GM18520 (cell line): Measurements from ENCODE around the gene ANKMY1.
"Not testable (repeated sequence)": the region's sequence is repeated elsewhere in the genome, so short reads cannot be mapped to it uniquely, and the experiment has no call there.

Experiments
- ATAC-seq: cut with Tn5 transposase; IDR thresholded peaks from one replicate; pipeline ENCODE4 v1.9.1; 2021; ENCODE audit not compliant: unreplicated experiment

The ANKMY1 gene

DNA sequence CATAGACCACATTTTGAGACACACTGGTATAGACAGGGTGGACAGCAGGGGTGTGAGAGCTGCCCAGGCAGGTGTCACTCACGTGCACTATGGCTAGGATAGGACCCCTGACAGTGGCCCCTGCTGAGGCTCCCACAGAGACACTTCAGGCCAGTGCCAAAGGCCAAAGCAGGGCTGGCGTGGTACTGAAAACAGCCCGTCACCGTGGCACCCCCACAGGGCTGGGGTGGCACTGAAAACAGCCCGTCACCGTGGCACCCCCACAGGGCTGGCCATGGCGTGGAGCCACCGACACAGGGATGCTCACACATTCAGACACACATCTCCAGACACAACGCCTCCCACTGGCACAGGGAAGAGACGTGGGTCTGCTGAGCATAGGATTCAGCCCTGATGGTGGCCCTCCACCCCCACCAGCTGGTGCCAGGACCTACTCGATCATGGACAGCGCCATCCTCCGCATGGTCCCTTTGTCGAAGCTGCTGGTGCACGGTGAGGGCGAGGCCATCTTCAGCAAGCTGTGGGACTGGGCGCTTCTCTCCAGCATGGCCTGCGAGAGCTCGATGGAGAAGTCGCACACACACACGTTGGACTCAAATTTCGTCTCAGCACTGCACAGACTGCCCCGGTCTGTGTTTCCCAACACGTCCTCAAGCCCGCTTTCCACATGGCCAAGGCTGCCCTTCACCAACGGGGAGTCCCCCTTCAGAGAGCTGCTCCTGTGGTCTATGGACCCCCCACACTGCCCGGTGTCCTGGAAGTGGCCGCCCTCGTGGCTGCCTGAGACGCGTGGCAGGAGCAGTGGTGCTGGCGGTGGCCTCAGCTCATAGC, 34.1 kb downstream of the ANKMY1 start:
- no peak for ATAC-seq

DNA sequence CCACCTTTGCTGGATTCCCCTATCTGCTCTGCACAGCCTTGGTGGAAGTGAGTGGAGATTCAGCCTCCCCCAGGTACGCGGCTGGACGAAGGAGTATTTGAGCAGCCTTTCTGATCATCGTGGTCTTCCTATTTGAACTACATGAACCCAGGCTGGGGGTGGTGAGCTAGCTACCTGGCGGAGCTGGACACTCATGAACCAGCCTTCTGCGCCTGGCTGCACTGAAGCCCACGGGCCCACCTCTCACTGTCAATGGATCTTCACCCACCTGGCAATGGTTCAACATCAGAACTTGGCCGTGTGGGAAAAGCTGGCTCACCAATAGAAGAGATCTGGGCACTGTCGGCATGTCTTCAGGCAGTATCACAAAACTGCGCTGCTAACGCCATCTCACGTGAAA, 35.4 kb downstream of the ANKMY1 start:
- no peak for ATAC-seq

DNA sequence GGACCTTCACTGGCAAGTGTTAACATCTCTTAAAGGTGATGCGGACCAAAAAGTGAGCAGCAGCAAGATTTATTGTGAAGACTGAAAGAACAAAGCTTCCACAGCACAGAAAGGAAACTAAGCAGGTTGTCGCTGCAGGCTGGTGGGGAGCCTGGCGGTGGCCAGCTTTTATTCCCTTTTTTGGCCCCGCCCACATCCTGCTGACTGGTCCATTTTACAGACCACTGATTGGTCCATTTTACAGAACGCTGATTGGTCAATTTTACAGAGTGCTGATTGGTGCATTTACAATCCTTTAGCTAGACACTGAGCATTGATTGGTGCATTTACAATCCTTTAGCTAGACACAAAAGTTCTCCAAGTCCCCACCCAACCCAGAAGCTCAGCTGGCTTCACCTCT, 35.9 kb downstream of the ANKMY1 start:
- ATAC-seq = not testable (repeated sequence)

DNA sequence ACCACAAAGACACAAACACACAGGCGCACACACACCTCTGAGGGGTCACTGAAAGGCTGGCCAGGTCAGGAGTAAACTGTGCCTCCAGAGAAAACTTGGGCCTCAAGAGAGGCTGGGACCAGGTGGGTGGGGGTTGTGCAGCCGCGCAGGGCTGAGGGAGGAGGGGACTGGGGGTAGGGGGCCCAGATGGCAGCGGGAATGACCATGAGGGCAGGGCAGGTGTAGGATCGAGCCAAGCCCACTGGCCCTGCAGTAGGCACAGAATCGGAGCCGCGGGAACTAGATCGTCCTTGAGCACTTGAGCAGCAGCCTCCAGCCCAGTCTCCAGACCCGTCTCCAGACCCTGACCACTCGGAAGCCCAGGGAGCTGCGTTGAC, 36.8 kb downstream of the ANKMY1 start:
- ATAC-seq = no peak

DNA sequence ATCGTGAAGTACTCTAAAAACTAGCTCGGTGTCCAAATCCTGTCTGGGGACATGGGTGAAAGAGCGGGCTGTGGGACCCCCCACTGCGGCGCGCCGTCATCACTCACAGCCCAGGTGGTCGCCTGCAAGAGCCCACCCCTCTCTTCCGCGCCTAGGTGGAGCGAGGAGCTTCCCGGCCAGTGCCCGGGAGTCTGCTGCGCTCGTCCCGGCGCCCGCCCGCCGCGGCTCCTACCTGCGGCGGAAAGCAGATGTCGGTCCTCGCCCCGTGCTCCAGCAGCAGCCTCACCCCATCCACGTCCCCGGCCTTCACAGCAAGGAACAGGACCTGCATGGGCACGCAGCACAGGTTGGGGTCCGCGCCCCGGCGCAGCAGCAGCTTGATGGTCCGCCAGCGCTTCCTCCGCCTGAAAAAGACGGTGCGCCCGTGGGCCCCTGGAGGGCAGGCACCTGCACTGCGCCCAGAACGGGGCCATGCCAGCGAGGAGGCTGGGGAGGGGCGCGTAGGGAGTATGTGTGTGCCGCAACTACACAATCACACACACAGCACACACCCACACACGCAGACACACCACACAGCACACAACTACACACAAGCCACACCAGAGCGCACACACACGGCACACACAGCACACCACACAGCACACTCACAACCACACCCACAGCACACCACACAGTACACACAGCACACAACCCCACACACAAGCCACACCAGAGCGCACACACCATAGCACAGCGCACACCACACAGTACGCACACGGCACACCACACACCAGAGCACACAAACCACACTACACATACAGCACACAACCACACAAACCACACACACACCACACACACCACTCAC, 37.4 kb downstream of the ANKMY1 start:
- no peak for ATAC-seq

DNA sequence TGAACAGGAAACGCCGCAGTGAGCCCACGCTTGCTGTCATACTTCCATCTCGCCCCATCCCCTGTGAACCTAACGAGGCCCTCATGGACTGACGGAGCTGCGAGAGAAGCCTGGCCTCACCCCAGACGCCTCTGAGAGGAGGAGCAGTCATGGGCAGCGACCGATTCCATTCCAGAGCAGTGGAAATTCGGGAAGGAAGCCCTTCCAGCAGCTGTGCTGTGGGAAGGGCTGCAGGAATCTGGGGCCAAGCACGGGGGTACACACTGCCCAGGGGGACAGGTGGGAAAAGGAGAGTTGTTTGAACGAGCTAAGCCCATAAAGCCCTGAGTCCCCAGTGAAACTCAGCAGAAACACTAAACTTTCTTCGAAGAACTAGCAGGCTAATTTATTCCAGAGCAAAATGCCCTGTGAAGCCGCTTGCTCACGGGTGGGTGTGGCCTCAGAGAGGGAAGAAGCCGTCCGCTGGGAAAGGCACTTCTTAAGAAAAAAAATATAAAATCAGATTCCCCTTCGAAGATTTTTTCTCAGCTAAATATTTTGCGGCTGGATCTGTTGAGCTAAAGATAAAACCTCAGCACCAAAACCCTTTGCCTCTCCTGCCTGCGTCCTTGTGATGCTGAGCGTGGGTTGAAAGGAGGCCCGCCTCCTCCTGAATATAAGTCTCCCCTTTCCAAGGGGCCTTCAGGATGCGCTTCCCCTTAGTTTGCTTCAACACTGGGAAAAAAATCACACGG, 38.2 kb downstream of the ANKMY1 start:
- ATAC-seq = no peak

DNA sequence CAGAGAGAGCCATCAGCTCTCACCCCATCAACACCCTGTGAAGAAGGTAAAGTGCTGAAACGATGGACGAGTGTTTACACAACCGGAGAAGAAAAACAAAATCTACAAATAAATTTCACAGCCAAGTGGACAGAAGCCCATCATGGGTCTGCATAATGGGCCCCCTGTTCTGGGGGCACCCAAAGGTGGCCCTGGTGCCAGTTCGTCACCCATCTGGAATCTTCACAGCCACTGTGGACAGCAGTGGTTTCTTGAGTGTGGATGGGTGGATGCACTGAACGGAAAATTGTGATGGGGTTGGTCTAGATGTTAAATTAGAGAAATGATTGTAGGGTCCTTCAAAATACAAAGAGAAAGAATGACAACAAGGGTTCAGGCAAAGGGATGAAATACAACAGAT, 38.8 kb downstream of the ANKMY1 start:
- no peak for ATAC-seq

DNA sequence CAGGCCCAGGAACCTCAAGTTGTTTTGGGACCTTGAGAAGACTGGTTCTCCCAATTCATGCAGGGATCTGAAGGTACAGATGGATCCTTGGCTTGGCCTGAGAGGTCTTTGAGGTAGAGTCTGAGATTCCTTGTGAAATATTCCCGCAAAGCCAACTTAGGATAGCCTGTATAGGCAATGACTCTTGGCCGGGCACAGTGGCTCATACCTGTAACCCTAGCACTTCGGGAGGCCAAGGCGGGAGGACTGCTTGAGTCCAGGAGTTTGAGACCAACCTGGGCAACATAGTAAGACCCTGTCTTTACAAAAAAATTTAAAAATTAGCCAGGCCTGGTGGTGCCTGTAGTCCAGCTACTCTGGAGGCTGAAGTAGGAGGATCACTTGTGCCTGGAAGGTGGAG, 40.4 kb downstream of the ANKMY1 start:
- no peak for ATAC-seq

DNA sequence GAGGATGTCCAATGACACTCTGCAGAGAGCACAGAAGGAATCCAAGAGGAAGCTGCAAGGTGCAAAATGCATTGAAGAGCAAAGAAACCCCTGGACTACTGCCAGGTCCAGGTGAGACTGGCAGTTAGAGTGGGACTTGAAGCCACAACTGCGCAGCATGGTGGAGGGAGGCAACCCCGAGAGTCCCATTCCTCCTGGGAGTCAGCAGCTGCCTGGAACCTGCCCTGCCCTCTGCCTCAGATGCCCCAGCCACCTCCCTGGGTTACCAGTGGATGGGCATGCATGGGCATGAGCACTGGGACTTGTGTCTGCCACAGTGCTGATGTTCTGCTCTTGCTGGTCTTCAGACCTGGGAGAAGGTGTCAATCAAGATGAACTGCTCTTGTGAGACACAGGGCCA, 43.2 kb downstream of the ANKMY1 start:
- ATAC-seq = no peak

DNA sequence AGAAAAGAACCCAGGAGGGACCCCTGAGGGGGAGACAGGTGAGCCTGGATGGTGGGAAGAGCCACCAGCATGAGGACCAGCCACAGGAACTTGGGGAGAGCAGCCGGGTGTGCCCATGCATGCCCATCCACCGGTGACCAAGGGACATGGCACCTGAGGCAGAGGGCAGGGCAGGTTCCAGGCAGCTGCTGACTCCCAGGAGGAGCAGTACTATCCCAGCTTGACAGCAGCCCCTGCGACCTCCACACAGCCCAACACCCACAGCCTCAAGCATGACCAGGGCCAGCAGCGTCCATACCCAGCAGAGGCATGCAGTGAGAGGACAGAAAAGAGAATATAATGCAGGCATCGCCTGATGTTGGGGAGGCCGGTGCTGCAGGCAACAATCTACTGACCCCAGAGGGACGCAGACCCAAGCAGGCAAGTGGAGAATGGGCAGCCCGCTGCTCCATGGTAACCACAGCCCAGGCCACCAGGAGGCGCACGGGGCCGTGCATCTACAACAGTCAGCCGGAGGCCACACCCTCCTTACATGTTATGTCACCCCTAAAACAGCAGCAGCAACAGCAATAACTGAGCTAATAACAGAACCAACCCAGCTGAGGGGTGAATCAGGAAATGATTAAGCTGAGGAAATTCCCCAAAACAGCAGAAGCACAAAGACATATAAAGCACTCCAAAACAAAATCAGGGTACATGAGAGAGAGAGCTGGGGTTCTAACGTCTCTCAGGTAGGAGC, 44.1 kb downstream of the ANKMY1 start:
- peak; percentile 88 for ATAC-seq

DNA sequence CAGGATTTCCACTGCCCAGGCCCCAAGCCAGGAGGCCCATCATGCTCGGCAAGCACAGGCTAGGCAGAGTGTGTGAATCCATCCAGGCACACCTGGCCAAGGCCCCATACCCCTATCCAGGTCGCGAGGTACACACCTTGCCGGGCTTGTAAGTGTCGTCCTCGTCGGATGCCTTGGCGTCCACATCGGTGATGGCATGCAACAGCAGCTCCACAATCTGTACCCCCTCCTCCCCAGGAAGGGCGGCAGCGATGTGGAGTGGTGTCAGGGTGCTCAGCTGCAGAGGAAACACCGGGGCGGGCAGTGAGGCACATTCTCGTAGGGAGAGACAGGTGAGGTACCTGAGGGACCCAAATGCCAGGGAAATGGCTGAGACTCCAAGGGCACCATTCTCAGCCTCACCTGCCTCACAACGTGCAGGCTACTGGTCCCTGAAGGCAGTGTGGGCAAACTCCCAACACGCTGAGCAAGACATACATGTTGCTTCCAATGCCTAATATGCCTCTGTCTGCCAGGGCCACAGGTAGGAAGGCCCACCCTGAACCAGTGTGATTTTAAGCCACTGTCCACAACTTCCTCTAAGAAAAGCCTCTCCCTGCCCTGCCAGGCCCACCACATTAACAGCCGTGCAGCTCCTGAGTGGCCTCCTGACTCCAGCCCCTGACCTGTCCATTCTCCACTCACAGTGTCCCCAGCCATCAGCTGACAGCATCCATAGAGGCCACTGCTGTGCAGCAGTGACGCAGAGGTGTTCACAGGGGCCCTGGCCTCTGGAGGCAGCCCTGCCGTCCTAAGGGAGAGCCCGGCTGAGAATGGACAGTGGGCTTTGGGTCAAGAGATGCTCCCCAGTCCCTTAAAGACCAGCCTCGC, 44.9 kb downstream of the ANKMY1 start:
- no peak for ATAC-seq

DNA sequence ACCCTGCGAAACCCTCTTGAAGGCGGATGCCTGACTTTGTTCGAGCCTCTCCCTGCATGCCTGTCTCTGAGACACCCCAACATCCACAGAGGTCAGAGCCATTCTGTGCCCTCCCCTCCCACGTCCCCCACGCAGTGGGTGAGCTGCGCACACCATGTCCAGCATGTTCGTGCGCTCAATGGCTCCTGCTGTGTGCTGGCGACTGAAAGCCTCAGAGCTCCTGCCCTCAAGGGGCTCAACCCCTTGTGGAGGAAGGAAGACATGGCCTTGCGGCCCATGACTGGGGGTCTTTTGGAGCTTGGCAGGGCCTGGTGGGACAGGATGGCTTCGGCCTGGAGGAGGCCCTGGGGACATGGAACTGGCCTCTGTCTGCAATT, 45.7 kb downstream of the ANKMY1 start:
- no peak for ATAC-seq

DNA sequence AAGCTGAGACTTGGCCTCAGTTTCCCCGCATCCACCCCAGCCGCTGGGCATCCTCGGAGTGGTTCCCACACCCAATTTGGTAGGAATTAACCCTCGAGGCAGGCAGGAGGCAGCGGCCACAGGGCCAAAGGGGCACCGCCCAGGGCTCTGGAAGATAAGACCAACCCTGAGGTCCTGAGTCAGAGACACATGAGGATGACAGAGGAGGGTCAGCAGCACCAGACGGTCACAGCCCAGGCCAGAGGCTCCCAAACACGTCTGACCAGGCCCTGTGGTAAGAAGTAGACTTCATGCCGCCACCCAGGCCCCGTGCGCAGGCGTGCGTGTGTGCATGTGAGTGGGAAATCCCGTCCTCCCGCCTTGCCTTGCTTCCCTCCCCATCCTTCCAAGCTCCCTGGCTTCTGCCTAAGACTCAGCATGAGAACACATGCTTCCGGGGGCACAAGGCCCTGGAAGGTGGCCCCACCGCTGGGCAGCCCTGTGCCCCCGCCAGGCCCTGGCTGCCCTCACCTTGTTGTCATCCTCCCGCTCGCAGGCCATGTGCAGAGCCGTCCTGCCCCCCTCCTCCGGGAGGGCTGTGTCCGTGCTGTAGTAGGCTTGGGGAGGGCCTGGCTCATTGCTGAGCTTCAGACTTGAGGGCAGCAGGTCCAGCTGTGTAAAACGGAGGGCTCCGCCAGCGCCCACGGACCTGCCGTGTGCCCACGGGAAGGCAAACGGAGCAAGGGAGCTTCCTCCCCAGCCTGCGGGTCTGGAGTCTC, 46.3 kb downstream of the ANKMY1 start:
- no peak for ATAC-seq

DNA sequence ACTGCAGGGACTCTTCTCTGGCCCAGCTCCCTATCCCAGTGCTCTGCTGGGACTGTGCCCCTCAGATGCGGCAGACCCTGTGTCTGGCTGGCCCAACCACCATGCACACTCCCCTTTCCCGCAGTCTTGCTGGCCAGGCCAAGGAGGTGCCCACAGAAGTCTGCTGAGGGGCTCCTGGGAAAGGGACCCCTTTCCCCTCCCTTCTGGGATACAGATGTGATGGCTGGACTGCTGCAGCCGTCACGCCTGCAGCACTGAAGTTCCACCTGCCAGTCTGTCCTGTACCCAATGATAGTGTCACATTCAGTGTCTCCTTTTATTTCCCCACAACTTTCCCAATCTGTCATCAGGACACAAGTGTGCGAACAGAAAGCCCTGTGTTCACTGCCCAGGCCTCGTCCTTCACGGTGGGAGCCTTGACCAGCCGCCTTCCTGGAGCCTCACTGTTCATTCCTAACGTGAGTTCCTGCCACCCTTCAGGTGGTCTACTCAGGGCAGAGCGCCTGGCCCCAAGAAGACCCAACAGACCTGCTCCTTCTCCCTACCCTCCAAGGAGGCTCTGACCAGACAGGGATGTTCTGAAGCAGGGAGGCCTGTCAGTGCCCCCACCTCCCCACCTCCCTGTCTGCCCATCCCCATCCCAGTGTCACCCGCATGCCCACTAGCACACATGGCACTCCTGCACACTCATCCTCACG, 47.1 kb downstream of the ANKMY1 start:
- no peak for ATAC-seq

DNA sequence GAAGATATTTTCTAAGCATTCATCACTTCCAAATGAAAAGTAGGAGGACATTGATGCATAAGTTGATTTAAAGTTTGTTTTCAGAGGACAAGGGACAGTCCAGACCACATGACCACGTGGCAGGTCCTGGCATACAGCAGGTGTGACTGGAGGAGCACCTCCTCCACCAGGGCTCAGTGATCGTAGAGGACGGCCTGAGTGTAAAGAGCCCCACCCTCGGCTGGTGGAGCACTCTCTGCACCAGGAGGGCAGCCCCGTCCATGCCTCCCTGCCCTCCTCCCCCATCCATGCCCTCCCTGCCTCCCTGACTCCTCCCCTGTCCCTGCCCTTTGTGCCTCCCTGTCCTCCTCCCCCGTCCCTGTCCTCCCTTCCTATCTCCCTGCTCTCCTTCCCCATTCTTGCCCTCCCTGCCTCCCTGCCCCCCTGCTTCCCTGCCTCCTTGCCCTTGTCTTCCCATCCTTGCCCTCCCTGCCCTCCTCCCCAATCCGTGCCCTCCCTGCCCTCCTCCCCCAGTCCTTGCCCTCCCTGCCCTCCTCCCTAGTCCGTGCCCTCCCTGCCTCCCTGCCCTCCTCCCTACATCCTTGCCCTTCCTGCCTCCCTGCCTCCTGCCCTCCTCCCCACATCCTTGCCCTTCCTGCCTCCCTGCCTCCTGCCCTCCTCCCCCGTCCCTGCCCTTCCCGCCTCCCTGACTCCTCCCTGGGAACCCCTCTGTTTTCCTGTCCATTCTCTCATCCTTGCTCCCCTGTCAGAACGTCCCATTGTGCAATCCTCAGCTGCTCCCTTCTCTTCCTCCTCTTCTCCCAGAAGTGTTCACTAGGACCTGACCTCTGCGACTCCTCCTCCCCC, 47.9 kb downstream of the ANKMY1 start:
- ATAC-seq = no peak

DNA sequence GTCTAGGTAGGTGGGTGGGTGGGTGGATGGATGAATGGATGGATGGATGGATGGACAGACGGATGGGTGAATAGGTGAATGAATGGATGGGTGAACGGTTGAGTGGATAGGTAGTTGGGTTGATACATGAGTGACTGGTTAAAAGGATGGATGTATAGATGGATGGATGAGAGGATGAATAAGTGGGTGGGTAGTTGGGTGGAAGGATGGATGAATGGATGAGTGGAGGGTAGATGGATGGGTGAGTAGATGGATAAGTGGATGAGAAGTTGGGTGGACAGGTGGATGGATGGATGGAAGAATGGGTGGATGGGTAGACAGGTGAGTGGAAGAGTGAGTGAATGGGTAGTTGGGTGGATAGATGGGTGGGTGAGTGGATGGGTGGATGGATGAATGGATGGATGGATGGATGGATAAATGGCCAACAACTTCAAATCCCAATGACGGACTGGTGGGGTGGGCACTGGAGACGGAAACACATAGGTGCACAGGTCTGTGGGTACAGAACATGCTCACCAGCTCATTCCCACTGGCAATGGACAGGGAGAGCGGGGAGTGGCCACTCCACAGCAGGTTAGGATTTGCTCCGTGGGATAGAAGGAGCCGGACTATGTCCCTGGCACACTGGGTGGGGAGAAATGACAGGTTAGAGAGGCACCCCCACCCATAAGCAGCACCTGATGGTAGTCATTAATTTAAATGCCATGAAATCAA, 48.8 kb downstream of the ANKMY1 start:
- no peak for ATAC-seq

DNA sequence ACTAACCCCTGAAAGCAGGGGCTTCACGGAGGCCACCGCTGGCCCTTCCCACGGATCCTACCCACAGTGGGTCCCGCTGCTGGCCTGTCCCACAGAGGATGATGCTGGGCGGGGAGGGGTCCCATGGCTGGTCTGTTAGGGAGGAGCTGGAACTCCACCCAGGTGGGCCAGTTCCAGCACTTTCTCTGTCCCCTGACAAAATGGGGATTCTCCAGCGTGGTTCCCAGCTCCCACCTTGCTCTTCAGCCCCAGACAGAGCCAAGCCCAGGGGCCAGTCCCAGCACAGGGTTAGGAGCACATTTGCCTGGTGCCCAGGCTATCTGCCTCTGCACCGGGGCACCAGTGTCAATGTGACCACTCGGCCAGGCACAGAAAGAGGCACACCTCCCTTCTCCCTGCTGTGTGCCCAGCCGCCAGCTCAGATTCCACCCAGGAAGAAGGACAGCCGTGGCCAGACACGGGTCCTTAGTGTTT, 50.0 kb downstream of the ANKMY1 start:
- ATAC-seq = no peak
